Neutrophil (primary cell): ENCODE measurements around the gene MEIS2.
A peak's percentile ranks its signal among the peaks of the same experiment; 100 is the strongest.

ENCODE experiments used
- H3K27ac ChIP-seq: fragments of 200-600 bp; sonication (generic); 2 replicates; pipeline ENCODE4 v1.5.1; 2016; ENCODE audit warnings: mild to moderate bottlenecking, moderate library complexity
- H3K27me3 ChIP-seq: fragments of 200-600 bp; sonication (generic); 2 replicates; pipeline ENCODE4 v1.6.0; 2016; ENCODE audit warnings: mild to moderate bottlenecking
- H3K36me3 ChIP-seq: fragments of 200-600 bp; sonication (generic); 2 replicates; pipeline ENCODE4 v1.5.1; 2017
- H3K4me1 ChIP-seq, 2 experiments: fragments of 200-600 bp in 1 of 2; sonication (generic) in 1 of 2; 1 replicate in 1 of 2; 2 replicates in 1 of 2; pipeline versions ENCODE4 v1.5.1 to v1.6.1; 2013 to 2016; ENCODE audit warnings: low read depth in 1 of 2, low read length in 1 of 2, mild to moderate bottlenecking in 1 of 2, moderate library complexity in 1 of 2; ENCODE audit not compliant: control insufficient read depth in 1 of 2, insufficient read depth in 1 of 2
- H3K4me3 ChIP-seq, 2 experiments: fragments of 200-600 bp in 1 of 2; sonication (generic) in 1 of 2; 1 replicate in 1 of 2; 2 replicates in 1 of 2; pipeline ENCODE4 v1.5.1; 2013 to 2016; ENCODE audit warnings: low read depth in 1 of 2, low read length in 1 of 2, mild to moderate bottlenecking in 1 of 2, moderate library complexity in 1 of 2
- H3K9me3 ChIP-seq: fragments of 200-600 bp; sonication (generic); 2 replicates; pipeline ENCODE4 v1.5.1; 2016
- TF ChIP-seq, protein P1 (sequence below): fragments of 200-600 bp; sonication (generic); IDR thresholded peaks from 2 replicates; pipeline ENCODE4 v1.5.1; 2016; ENCODE audit warnings: antibody characterized with exemption

The MEIS2 gene

DNA sequence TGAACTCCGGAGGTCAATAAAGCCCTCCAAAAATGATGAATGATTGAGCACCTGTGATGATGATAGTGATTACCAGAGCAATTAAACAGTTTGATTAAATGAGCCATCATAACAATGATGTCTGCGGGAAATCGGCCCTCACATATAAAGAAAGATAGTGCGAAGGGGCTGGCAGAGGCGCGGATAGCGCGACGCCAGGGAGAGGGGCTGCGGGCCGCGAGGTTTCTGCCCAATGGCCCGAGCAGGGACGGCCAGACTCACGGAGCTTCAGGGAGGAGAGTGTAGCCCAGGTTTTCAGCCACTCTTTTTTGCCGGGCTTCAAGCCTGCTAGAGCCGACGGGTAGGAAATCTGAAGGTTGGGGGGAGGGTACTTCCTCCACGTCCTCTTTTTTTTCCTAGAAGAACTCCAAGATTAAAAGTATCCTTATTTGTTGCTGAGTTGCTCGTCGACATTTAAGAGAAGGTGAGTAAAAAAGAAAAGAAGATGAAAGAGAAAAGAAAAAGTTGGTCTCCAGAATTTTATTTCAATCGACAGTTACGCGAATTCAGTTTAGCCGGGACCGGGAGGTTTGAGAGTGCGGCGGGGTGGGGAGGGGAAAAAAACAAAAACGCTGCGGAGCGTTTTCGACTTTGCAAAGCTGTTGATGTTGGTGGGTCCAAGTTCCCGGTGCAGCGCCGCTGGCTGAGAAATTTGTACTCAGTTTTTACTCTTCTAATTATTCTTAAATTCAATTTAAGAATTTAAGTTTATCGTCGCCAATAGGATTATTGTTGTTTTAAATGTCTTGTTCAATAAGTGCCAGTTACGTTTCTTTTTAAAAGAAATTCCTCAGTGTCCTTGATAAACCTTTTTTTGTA is 2.2 kb upstream of the MEIS2 start:
- peaks cover 28 to 34% of the 10 kb centered on the region in 2 experiments for H3K4me1 ChIP-seq
- H3K9me3 ChIP-seq = no peaks in the 10 kb centered on the region
- TF ChIP-seq, protein P1, sequence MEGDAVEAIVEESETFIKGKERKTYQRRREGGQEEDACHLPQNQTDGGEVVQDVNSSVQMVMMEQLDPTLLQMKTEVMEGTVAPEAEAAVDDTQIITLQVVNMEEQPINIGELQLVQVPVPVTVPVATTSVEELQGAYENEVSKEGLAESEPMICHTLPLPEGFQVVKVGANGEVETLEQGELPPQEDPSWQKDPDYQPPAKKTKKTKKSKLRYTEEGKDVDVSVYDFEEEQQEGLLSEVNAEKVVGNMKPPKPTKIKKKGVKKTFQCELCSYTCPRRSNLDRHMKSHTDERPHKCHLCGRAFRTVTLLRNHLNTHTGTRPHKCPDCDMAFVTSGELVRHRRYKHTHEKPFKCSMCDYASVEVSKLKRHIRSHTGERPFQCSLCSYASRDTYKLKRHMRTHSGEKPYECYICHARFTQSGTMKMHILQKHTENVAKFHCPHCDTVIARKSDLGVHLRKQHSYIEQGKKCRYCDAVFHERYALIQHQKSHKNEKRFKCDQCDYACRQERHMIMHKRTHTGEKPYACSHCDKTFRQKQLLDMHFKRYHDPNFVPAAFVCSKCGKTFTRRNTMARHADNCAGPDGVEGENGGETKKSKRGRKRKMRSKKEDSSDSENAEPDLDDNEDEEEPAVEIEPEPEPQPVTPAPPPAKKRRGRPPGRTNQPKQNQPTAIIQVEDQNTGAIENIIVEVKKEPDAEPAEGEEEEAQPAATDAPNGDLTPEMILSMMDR = no peak
- H3K4me3 ChIP-seq = no peak overlapping the region
- no peak overlapping the region for H3K27ac ChIP-seq
- H3K27me3 ChIP-seq = peaks cover 100% of the 10 kb centered on the region
- no peaks in the 10 kb centered on the region for H3K36me3 ChIP-seq

DNA sequence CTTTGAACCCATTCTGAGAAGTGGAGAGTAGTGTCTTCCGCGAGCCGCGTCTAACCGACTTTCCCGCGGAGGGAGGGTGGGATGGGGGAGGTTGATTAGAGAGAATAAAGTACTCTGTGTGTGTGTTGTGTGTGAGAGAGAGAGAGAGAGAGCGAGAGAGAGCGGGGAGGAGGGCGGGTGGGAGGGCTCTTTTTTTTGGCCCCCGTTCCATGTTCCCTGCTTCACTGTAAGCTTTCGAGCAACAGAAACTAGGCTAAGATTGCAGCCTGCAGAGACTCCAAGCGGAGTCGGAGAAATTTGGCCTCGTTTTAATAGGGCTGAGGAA is 1.6 kb upstream of the MEIS2 start:
- TF ChIP-seq, protein P1 = no peak
- Histone ChIP-seq H3K36me3 (no peaks in the 10 kb centered on the region), H3K9me3 (no peaks in the 10 kb centered on the region), H3K4me3 (no peak overlapping the region), H3K27me3 (peaks cover 100% of the 10 kb centered on the region), H3K4me1 (peaks cover 28 to 34% of the 10 kb centered on the region in 2 experiments), H3K27ac (no peak overlapping the region)

DNA sequence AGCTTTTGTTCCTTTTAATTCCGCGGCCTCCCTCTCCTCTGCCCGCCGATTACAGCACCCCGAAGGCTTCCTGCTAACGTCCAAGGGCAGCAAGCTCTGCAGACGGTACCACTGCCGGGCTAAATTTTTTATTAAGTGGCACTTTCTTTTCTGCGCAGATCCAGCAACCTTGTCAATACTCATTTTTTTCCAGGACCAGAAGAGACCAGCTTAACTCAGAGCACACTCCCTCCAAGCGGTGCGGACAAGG is 542 bp upstream of the MEIS2 start:
- peak overlapping the region; percentile 50 to 61 for H3K4me3 ChIP-seq
- H3K27ac ChIP-seq = no peak overlapping the region
- TF ChIP-seq, protein P1 = no peak
- no peaks in the 10 kb centered on the region for H3K9me3 ChIP-seq
- peaks cover 100% of the 10 kb centered on the region for H3K27me3 ChIP-seq
- H3K4me1 ChIP-seq = peaks cover 28 to 34% of the 10 kb centered on the region in 2 experiments
- H3K36me3 ChIP-seq = no peaks in the 10 kb centered on the region

DNA sequence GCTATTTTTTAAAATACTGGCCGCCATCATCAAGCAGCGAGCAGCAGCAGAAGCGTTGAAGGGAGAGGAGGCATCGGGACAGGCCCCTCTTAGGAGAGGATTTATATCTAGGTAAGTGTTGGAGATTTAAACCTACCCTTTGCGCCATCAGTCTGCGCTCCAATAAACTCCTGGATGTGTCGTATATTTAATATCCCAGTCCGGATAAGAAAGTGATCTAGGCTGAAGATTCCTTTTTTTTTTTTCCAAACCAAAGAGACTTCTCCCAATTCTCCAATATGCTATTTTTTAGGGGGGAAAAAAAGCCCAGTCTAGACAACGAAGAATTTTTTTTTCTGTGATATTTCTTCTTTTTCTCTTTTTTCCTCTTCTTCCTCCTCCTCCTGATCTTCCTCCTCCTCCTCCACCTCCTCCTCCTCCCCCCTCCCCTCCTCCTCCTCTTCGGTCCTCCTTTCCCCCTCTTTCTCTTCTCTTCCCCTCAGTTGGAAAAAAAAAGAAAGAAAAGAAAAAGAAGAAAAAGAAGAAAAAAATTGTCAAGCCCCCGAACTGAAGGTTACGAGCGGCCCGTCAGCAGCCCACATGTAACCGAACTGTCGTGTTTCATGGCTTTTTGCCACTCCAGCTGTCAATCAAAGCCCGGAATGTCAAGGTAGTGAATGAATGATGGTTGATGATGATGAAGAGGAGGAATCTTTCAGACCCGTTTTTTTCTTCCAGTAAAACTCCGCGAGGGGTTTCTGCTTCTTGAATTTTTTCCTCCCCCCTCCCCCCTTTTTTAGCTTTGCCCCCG is 835 bp downstream of the MEIS2 start:
- Histone ChIP-seq H3K36me3 (no peaks in the 10 kb centered on the region), H3K4me3 (peak overlapping the region; percentile 40 to 61), H3K27me3 (peaks cover 100% of the 10 kb centered on the region), H3K9me3 (no peaks in the 10 kb centered on the region), H3K27ac (no peak overlapping the region), H3K4me1 (peaks cover 28 to 34% of the 10 kb centered on the region in 2 experiments)
- TF ChIP-seq, protein P1 = no peak

DNA sequence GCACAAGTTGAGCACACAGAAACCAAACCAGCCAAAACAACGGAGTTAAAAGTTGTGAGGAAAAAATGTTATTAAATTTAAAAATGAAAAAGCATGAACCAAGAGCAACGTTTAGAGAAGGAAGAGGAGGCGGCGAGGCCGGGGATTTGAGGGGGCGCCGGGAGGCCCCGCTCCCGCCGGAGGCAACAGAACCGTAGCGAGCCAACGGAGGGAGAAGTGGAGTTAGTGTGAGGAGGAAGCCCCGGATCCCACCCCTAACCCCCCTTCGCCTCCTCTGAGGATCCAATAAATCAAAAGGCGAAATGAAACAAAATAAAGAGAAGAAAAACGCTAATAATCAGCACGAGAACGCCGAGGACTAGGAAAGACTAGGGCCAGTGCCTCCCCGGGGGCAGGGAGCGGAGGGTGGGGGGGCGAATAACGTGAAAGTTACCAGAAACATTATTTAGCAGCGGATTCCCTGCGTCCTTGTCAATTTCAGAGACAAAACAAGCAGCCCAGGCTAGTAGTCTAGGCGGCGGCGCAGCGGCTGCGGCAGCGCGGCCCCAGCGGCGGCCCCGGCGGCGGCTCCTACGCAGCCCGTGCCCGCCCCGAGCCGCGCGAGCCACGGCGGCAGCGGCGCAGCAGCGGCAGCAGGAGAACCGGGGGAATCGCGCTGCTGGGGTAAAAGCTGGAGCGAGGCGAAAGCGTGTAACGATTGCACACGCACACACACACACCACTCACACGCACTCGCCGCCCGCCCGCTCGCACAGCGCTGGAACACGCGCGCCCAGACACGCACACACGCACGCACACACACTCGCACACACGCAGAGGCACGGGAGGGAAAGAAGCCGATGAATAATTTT is 1.7 kb downstream of the MEIS2 start:
- Histone ChIP-seq H3K36me3 (no peaks in the 10 kb centered on the region), H3K27ac (no peak overlapping the region), H3K27me3 (peaks cover 100% of the 10 kb centered on the region), H3K4me3 (peak overlapping the region; percentile 14 to 61), H3K4me1 (peaks cover 28 to 34% of the 10 kb centered on the region in 2 experiments), H3K9me3 (no peaks in the 10 kb centered on the region)
- TF ChIP-seq, protein P1 = no peak
